Fibroblast of lung (primary cell): ENCODE results near the gene MVP. TPM values are rescaled to one million over a fixed set of nuclear protein-coding genes. Genes with fewer than 3 reads are reported as not detected.

Experiments
- DNase-seq, 2 donors: peaks; one replicate each; pipeline versions ENCODE4 v3.0.0 to v3.0.0-alpha.2; 2010; ENCODE audit warnings: low read depth in 2 of 2
- H2AFZ ChIP-seq: 2 replicates; pipeline ENCODE4 v1.5.1; 2012; ENCODE audit warnings: low read length, control low read depth, inconsistent platforms
- H3K27ac ChIP-seq: 2 replicates; pipeline ENCODE4 v1.5.1; 2011; ENCODE audit warnings: low read length, control low read depth; ENCODE audit not compliant: insufficient read depth
- H3K27me3 ChIP-seq: 2 replicates; pipeline ENCODE4 v1.5.1; 2011; ENCODE audit warnings: mild to moderate bottlenecking, low read length; ENCODE audit not compliant: control insufficient read depth, insufficient read depth
- H3K36me3 ChIP-seq: 2 replicates; pipeline ENCODE4 v1.5.1; 2011; ENCODE audit warnings: low read length; ENCODE audit not compliant: control insufficient read depth, insufficient read depth
- H3K4me1 ChIP-seq: 2 replicates; pipeline ENCODE4 v1.5.1; 2011; ENCODE audit warnings: low read length; ENCODE audit not compliant: control insufficient read depth, insufficient read depth; ENCODE audit errors: extremely low read depth
- H3K4me2 ChIP-seq: 2 replicates; pipeline ENCODE4 v1.5.1; 2011; ENCODE audit warnings: low read length, control low read depth; ENCODE audit not compliant: insufficient read depth; ENCODE audit errors: extremely low read depth
- H3K4me3 ChIP-seq, 4 experiments: fragments of 200-600 bp in 1 of 4; sonication (generic) in 1 of 4; replicated peaks in 1 of 4; 2 replicates each; pipeline ENCODE4 v1.5.1; 2011 to 2016; ENCODE audit warnings: low read length in 4 of 4, low read depth in 3 of 4, mild to moderate bottlenecking in 3 of 4, control low read depth in 2 of 4, inconsistent platforms in 1 of 4, mixed read lengths in 1 of 4; ENCODE audit not compliant: insufficient read depth in 1 of 4; ENCODE audit errors: control extremely low read depth in 1 of 4
- H3K79me2 ChIP-seq: 2 replicates; pipeline ENCODE4 v1.5.1; 2012; ENCODE audit warnings: mild to moderate bottlenecking, low read length, inconsistent platforms; ENCODE audit not compliant: control insufficient read depth, insufficient read depth
- H3K9ac ChIP-seq: 2 replicates; pipeline ENCODE4 v1.5.1; 2011; ENCODE audit warnings: mild to moderate bottlenecking, low read length, control low read depth; ENCODE audit not compliant: insufficient read depth
- H3K9me3 ChIP-seq: 2 replicates; pipeline ENCODE4 v1.5.1; 2012; ENCODE audit warnings: low read depth, low read length; ENCODE audit not compliant: control insufficient read depth, insufficient read depth
- H4K20me1 ChIP-seq: 2 replicates; pipeline ENCODE4 v1.5.1; 2011; ENCODE audit warnings: low read length; ENCODE audit not compliant: control insufficient read depth, insufficient read depth; ENCODE audit errors: extremely low read depth
- EZH2 ChIP-seq: IDR thresholded peaks from 2 replicates; pipeline ENCODE4 v1.5.1; 2012; ENCODE audit warnings: low read length, control low read depth, mild to moderate bottlenecking; ENCODE audit errors: missing control alignments
- polyA plus RNA-seq, 2 donors: library from polyadenylated mRNA; depleted of rRNA in 1 of 2; stranded (reverse) in 1 of 2; unstranded in 1 of 2; fragments of >200 nt; gene quantifications; 2 replicates each; pipeline ENCODE4 v1.2.1, GENCODE V29; 2011 to 2012; ENCODE audit warnings: missing spikeins in 1 of 2
- total RNA-seq: library from RNA; depleted of rRNA; stranded (reverse); fragments of >200 nt; gene quantifications from 2 replicates; pipeline ENCODE4 v1.2.1, GENCODE V29; 2014
- TF ChIP-seq, protein P1 (sequence below), 2 donors: IDR thresholded peaks in 1 of 2; conservative IDR thresholded peaks in 1 of 2; 1 replicate in 1 of 2; 2 replicates in 1 of 2; pipeline ENCODE4 v1.5.1; 2011 to 2012; ENCODE audit warnings: low read length in 2 of 2, control low read depth in 1 of 2, inconsistent platforms in 1 of 2, low read depth in 1 of 2, mild to moderate bottlenecking in 1 of 2

Gene MVP
- total and polyA plus RNA-seq, 2 donors (not counting 1 experiment from before 2014, with no cell fraction given) = 208 to 518 TPM

GRCh38 chr16:29811896-29812665 lies 8.2 kb upstream of the MVP start, which contains the start of gene PRRT2:
PRRT2 (plus strand) TSS chr16:29812193; CDS start chr16:29813055, 862 bp downstream.
- peak within 1 kb of the TSS; percentile 58 for H3K9ac ChIP-seq
- peak within 1 kb of the TSS; percentile 97 for H3K4me2 ChIP-seq
- peak within 1 kb of the TSS; percentile 78 for H3K27ac ChIP-seq
- peaks cover 12% of the 10 kb centered on the region for H3K36me3 ChIP-seq
- TF ChIP-seq EZH2 = no peak
- TF ChIP-seq, protein P1, sequence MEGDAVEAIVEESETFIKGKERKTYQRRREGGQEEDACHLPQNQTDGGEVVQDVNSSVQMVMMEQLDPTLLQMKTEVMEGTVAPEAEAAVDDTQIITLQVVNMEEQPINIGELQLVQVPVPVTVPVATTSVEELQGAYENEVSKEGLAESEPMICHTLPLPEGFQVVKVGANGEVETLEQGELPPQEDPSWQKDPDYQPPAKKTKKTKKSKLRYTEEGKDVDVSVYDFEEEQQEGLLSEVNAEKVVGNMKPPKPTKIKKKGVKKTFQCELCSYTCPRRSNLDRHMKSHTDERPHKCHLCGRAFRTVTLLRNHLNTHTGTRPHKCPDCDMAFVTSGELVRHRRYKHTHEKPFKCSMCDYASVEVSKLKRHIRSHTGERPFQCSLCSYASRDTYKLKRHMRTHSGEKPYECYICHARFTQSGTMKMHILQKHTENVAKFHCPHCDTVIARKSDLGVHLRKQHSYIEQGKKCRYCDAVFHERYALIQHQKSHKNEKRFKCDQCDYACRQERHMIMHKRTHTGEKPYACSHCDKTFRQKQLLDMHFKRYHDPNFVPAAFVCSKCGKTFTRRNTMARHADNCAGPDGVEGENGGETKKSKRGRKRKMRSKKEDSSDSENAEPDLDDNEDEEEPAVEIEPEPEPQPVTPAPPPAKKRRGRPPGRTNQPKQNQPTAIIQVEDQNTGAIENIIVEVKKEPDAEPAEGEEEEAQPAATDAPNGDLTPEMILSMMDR (conservative IDR thresholded peaks at IDR 0.05 in 1 of 2, IDR thresholded peaks at IDR 0.05 in 1 of 2; ENCODE audit: low read depth in 1 of 2, low read length in 2 of 2) = no peak
- H4K20me1 ChIP-seq = no peaks in the 10 kb centered on the region
- H3K4me3 ChIP-seq = peak within 1 kb of the TSS; percentile 66 to 77 (median 72)
- H3K79me2 ChIP-seq = peaks cover 40% of the 10 kb centered on the region
- no peaks in the 10 kb centered on the region for H3K27me3 ChIP-seq
- peak within 1 kb of the TSS; percentile 30 for H2AFZ ChIP-seq
- no peaks in the 10 kb centered on the region for H3K9me3 ChIP-seq
- peak in 1 of 2 donors; percentile 64 for DNase-seq
- H3K4me1 ChIP-seq = peaks cover 45% of the 10 kb centered on the region

- Histone ChIP-seq H3K9ac (peak overlapping the region; percentile 58), H3K9me3 (no peaks in the 10 kb centered on the region), H2AFZ (no peak overlapping the region), H3K79me2 (peaks cover 36% of the 10 kb centered on the region), H3K27ac (peak overlapping the region; percentile 78), H3K36me3 (peaks cover 12% of the 10 kb centered on the region), H3K4me3 (peak overlapping the region; percentile 66 to 77 (median 72)), H3K27me3 (no peaks in the 10 kb centered on the region), H3K4me2 (peak overlapping the region; percentile 93), H4K20me1 (no peaks in the 10 kb centered on the region), H3K4me1 (peaks cover 47% of the 10 kb centered on the region)
- TF ChIP-seq EZH2 = no peak
- TF ChIP-seq, protein P1 (conservative IDR thresholded peaks at IDR 0.05 in 1 of 2, IDR thresholded peaks at IDR 0.05 in 1 of 2; ENCODE audit: low read depth in 1 of 2, low read length in 2 of 2) = no peak
- no peak for DNase-seq
These were observed 7.3 kb upstream of the MVP start for GRCh38 chr16:29812754-29813643.
